IPS-20b (cell line): Measurements from ENCODE around the gene PCK2.
"Not testable (repeated sequence)": the region's sequence is repeated elsewhere in the genome, so short reads cannot be mapped to it uniquely, and the experiment has no call there.

Experiments
- H3K27ac ChIP-seq: one replicate; pipeline ENCODE4 v1.5.1; 2013; ENCODE audit warnings: low read length
- H3K27me3 ChIP-seq: 2 replicates; pipeline ENCODE4 v1.6.1; 2013; ENCODE audit warnings: mild to moderate bottlenecking, low read length, inconsistent platforms; ENCODE audit not compliant: insufficient read depth
- H3K36me3 ChIP-seq: 2 replicates; pipeline ENCODE4 v1.6.1; 2013; ENCODE audit warnings: low read depth, mild to moderate bottlenecking, inconsistent platforms, low read length, moderate library complexity; ENCODE audit not compliant: insufficient read depth
- H3K4me1 ChIP-seq: 2 replicates; pipeline ENCODE4 v1.6.1; 2013; ENCODE audit warnings: mild to moderate bottlenecking, control low read depth, inconsistent platforms, low read length, moderate library complexity; ENCODE audit not compliant: insufficient read depth
- H3K4me3 ChIP-seq: 2 replicates; pipeline ENCODE4 v1.5.1; 2013; ENCODE audit warnings: mild to moderate bottlenecking, low read length, inconsistent platforms
- H3K9ac ChIP-seq: 2 replicates; pipeline ENCODE4 v1.6.1; 2013; ENCODE audit warnings: low read depth, mild to moderate bottlenecking, inconsistent platforms, low read length, moderate library complexity
- H3K9me3 ChIP-seq: 2 replicates; pipeline ENCODE4 v1.6.1; 2013; ENCODE audit warnings: mild to moderate bottlenecking, low read depth, low read length, inconsistent platforms; ENCODE audit not compliant: insufficient read depth

The PCK2 gene

GRCh38 chr14:24093901-24094840 is at the start of gene PCK2:
TSS of gene PCK2 (plus strand) at chr14:24094311. CDS start at chr14:24094406, 95 bp downstream.
- Histone ChIP-seq H3K9ac (peak within 1 kb of the TSS; percentile 94), H3K36me3 (peaks cover 22% of the 10 kb centered on the region), H3K4me1 (peaks cover 8% of the 10 kb centered on the region; the same call in 1 of the 2 replicates), H3K27me3 (peaks cover 8% of the 10 kb centered on the region), H3K4me3 (peak within 1 kb of the TSS; percentile 90), H3K27ac (peak within 1 kb of the TSS; percentile 93), H3K9me3 (no peaks in the 10 kb centered on the region)

- H3K36me3 ChIP-seq, H3K27me3 ChIP-seq, H3K4me1 ChIP-seq, H3K9me3 ChIP-seq, H3K9ac ChIP-seq, H3K4me3 ChIP-seq, H3K27ac ChIP-seq: not testable (repeated sequence)
Observed at GRCh38 chr14:24049002-24049401, 45.1 kb upstream of the PCK2 start.

- not testable (repeated sequence) for H3K9me3 ChIP-seq, H3K36me3 ChIP-seq, H3K4me1 ChIP-seq, H3K9ac ChIP-seq, H3K27ac ChIP-seq, H3K27me3 ChIP-seq
- H3K4me3 ChIP-seq: peak overlapping the region; percentile 87; the same call in 1 of the 2 replicates
Observed at GRCh38 chr14:24050753-24051152, 43.4 kb upstream of the PCK2 start.

- H3K36me3 ChIP-seq: no peaks in the 10 kb centered on the region
- peak overlapping the region; percentile 84 for H3K9ac ChIP-seq
- H3K27me3 ChIP-seq: no peaks in the 10 kb centered on the region; the same call in 1 of the 2 replicates
- no peaks in the 10 kb centered on the region for H3K9me3 ChIP-seq
- H3K27ac ChIP-seq: no peak overlapping the region
- H3K4me1 ChIP-seq: peaks cover 3% of the 10 kb centered on the region; the same call in 1 of the 2 replicates
- peak overlapping the region; percentile 87 for H3K4me3 ChIP-seq
Observed at GRCh38 chr14:24051176-24051788, 42.8 kb upstream of the PCK2 start.

GRCh38 chr14:24051789-24052655 is 42.1 kb upstream of the PCK2 start, which contains the start of gene CARMIL3:
TSS of gene CARMIL3 (plus strand) at chr14:24052009. CDS start at chr14:24052154, 145 bp downstream.
- H3K4me1 ChIP-seq: peaks cover 3% of the 10 kb centered on the region; the same call in 1 of the 2 replicates

GRCh38 chr14:24052656-24053547 is 41.2 kb upstream of the PCK2 start:
- H3K9me3 ChIP-seq: no peaks in the 10 kb centered on the region
- H3K9ac ChIP-seq: peak overlapping the region; percentile 63; the same call in 1 of the 2 replicates
- H3K4me1 ChIP-seq: peaks cover 3% of the 10 kb centered on the region; the same call in 1 of the 2 replicates
- peak overlapping the region; percentile 87; the same call in 1 of the 2 replicates for H3K4me3 ChIP-seq
- H3K27me3 ChIP-seq: no peaks in the 10 kb centered on the region; the same call in 1 of the 2 replicates
- H3K36me3 ChIP-seq: no peaks in the 10 kb centered on the region
- H3K27ac ChIP-seq: no peak overlapping the region

More at GRCh38 chr14:24051789-24052655, 42.1 kb upstream of the PCK2 start, which contains the start of gene CARMIL3:
- H3K9me3 ChIP-seq: no peaks in the 10 kb centered on the region
- no peak within 1 kb of the TSS for H3K27ac ChIP-seq
- peak within 1 kb of the TSS; percentile 87 for H3K4me3 ChIP-seq
- no peaks in the 10 kb centered on the region for H3K36me3 ChIP-seq
- H3K9ac ChIP-seq: peak within 1 kb of the TSS; percentile 84
- no peaks in the 10 kb centered on the region; the same call in 1 of the 2 replicates for H3K27me3 ChIP-seq

GRCh38 chr14:24053548-24054323 is 40.4 kb upstream of the PCK2 start:
- no peak overlapping the region for H3K4me3 ChIP-seq
- no peak overlapping the region for H3K9ac ChIP-seq
- no peak overlapping the region for H3K27ac ChIP-seq
- H3K9me3 ChIP-seq: no peaks in the 10 kb centered on the region
- no peaks in the 10 kb centered on the region; the same call in 1 of the 2 replicates for H3K27me3 ChIP-seq
- no peaks in the 10 kb centered on the region for H3K36me3 ChIP-seq
- H3K4me1 ChIP-seq: peaks cover 3% of the 10 kb centered on the region; the same call in 1 of the 2 replicates

- H3K27ac ChIP-seq: no peak overlapping the region
- H3K4me1 ChIP-seq: peaks cover 3% of the 10 kb centered on the region; the same call in 1 of the 2 replicates
- H3K9me3 ChIP-seq: no peaks in the 10 kb centered on the region
- H3K36me3 ChIP-seq: no peaks in the 10 kb centered on the region
- H3K27me3 ChIP-seq: no peaks in the 10 kb centered on the region; the same call in 1 of the 2 replicates
- no peak overlapping the region for H3K4me3 ChIP-seq
- H3K9ac ChIP-seq: no peak overlapping the region
Observed at GRCh38 chr14:24054324-24054641, 39.8 kb upstream of the PCK2 start.

- H3K4me1 ChIP-seq: peaks cover 3% of the 10 kb centered on the region; the same call in 1 of the 2 replicates
- no peak overlapping the region for H3K27ac ChIP-seq
- no peaks in the 10 kb centered on the region for H3K36me3 ChIP-seq
- no peak overlapping the region for H3K4me3 ChIP-seq
- no peaks in the 10 kb centered on the region; the same call in 1 of the 2 replicates for H3K27me3 ChIP-seq
- no peak overlapping the region for H3K9ac ChIP-seq
- H3K9me3 ChIP-seq: no peaks in the 10 kb centered on the region
Observed at GRCh38 chr14:24054646-24055045, 39.5 kb upstream of the PCK2 start.
